Endothelial cell of hepatic sinusoid (primary cell): ENCODE measurements around the gene NABP1.

Experiments
- in situ Hi-C: cut with HindIII; loops from 2 replicates; pipeline ENCODE4 v1.10.0; 2017; ENCODE audit warnings: low sequenced_read_pairs

NABP1 gene

DNA sequence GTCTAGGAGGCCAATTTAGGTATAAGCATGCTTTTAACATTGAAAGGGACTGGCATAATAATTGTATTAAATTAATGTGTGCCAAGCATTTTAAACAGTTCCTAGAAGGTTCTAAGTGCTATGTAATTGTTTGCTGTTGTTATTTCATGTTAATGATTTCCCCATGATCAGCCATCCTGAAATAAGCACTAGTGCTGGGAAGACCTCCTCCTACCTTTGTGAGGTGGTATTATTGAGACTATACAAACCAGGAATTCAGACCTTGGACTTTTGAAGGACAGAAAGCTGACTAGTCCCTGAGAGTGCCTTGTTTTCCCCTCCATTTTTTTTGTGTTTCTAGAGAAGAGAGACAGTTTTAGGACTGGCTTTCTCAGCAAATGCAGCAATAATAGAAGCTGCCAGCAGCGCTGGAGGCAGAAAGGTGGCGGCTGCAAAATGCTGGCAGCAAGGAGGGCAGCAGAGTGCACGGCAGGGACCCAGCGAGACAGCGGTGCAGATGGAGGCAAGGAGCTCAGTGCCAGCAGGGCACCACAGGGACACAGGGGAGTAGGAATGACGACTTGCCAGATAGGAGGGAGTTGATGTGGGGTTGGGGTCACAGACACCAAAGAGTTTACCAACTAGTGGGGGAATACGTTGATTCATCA is 25.3 kb downstream of the NABP1 start:
- in situ Hi-C loops, result no loop called here

- in situ Hi-C loops, result no loop called here
Measured at GRCh38 chr2:191705084-191705483, 27.1 kb downstream of the NABP1 start.

DNA sequence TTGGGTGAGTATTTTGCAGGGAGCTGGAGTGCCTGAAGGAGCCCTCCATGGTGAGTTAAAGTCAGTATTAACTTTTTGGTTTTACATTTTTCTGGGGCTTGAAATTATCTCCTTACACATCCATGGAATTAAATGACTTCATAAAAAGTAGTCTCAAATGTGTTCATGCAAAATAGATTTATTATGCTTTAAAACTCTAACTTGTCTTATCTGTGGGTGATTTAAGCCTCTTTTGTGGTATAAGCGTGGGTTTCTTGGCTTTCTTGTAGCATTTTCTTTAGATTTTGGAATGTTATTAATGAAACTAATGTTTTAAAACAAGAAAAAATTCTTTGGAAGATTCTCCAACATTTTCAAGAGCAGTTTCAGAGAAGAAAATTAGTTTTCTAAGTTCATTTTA is 27.8 kb downstream of the NABP1 start:
- in situ Hi-C loops, result no loop called here

GRCh38 chr2:191706791-191707190 is 28.9 kb downstream of the NABP1 start:
- in situ Hi-C loops, result no loop called here

GRCh38 chr2:191707542-191707941 is 29.6 kb downstream of the NABP1 start:
- in situ Hi-C loops, result no loop called here

DNA sequence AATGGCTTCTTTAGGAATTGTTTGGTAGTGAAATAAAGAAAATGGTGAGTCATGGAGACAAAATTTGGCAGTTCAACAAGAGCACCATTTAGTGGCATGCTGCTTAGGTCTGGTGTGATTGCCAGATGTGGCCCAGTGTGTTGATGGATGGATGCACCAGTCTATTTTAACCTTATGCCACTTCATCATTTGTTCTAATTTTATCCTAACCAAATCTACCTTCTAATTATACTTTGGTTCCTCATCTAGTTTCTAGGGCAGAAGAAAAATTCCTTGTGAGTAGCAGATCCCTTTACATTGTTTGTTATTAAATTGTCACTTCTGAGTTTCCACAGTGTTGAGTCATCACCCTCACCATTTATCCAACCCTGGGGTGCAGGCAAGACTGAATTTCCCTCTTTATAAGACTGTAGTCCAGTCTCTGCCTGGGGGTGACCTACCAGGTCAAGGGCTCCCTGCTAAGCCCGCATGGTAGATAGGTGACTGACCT is 32.5 kb downstream of the NABP1 start:
- in situ Hi-C loops, result no loop called here

DNA sequence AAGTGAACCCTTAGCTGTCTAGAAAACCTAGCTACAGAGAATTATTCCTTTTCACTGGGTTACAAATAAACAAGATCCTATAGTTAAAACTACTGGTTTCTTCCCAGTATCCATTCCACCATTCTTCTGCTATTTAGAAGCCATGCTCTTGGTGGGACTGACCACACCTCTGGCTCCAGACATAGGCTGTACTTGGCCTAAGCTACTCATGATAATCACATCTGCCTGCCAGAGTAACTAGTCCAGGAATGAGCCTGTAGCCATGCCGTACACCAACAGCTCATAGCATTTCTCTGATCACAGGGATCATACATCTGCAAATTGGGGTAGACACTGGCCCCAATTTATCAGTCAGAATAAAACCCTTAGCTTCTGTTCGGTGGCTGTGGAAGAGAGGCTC is 33.7 kb downstream of the NABP1 start:
- in situ Hi-C loops, result no loop called here

DNA sequence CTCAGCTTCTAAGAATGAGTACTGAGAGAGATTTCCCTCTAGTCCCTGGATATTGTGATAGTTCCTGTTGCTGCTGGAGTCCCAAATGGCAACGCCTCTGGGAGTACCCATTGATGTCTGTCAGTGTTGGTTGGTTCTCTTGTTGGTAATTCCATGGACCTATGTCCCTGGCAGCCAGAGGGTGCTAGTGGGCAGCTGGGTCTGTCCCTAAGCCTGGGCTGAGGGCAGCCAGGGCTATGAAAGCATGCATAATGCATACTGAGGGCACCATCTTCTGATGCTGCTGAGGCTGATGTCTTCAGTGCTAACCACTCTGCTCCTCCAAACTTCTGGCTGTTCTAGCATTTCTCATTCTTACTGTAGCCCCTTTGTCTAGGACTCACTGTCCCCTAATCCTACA is 35.9 kb downstream of the NABP1 start:
- in situ Hi-C loops, result no loop called here

DNA sequence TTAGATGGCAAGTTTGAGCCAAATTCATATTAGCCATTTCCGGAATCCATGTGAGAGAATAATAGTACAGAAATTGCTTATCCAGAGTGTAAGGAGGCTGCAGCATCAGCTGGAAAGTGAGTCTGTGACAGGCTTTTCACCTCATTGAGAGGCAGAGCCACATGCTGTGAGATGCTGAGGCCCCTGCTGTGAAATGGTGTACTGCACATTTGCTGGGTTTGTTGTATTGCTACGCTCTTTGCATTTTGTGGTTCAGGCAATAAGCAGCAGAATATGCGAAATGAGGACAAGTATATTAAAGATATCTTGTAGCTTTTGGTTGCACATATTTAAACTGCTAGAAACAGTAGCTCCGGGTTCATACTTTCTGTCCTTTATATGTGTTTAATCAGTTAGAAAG is 37.0 kb downstream of the NABP1 start:
- in situ Hi-C loops, result no loop called here

- in situ Hi-C loops, result no loop called here
Measured at GRCh38 chr2:191715471-191715870, 37.5 kb downstream of the NABP1 start.

GRCh38 chr2:191719261-191719660 is 41.3 kb downstream of the NABP1 start:
- in situ Hi-C loops, result no loop called here

DNA sequence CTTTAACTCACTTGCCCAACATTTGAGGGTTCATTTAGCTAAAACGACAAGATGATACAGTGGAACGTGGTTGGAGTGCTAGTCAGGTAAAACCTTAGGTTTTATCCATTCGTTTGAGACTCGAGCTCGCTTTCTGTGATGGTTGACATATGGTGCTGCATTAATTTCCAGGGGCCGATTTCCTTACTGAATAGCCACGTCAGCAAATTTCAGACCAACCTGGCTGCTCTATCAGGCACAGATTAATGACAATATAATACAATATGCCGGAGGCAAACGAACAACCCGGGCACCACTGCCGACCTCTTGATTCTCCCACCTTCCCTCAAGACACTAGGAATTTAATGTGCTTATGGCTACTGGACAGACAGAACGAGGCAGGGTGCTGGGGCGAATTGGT is 42.0 kb downstream of the NABP1 start:
- in situ Hi-C loops, result no loop called here

DNA sequence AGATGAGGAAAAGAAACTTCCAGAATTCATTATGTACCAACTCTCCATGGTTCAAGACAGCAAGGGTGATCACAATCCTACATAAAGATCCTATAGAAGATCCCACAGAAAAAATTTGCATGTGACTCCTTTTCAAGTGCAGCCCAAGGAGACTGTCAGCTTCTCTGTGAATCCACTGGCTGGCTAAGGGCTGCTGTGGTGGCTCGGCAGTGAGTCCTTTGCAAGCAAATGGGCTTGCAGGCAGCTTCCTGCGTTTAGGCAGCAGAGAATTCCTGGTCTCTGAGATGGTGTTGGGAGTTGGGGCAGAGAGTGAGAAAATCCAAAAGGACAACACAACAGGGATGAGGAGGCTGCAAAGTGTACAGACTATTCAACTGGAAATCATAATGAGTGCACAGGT is 43.4 kb downstream of the NABP1 start:
- in situ Hi-C loops, result no loop called here

DNA sequence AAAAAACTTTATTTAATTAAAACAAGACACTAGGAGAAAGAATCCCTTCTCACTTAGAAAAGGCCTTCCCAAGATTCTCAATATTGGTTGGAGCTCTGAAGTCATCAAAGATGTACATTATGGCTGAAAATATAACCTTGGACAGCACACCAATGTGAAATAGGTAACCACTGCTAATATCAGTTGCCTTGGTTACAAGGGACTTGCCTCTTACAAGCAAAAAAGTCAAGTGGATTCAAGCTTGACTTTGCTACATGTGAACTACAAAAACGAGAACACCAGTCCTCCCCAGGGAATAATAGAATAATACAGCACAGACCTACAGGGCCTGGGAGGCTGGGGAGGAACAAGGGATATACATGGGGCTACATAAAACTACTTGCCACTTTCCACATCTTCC is 46.1 kb downstream of the NABP1 start:
- in situ Hi-C loops, result no loop called here

DNA sequence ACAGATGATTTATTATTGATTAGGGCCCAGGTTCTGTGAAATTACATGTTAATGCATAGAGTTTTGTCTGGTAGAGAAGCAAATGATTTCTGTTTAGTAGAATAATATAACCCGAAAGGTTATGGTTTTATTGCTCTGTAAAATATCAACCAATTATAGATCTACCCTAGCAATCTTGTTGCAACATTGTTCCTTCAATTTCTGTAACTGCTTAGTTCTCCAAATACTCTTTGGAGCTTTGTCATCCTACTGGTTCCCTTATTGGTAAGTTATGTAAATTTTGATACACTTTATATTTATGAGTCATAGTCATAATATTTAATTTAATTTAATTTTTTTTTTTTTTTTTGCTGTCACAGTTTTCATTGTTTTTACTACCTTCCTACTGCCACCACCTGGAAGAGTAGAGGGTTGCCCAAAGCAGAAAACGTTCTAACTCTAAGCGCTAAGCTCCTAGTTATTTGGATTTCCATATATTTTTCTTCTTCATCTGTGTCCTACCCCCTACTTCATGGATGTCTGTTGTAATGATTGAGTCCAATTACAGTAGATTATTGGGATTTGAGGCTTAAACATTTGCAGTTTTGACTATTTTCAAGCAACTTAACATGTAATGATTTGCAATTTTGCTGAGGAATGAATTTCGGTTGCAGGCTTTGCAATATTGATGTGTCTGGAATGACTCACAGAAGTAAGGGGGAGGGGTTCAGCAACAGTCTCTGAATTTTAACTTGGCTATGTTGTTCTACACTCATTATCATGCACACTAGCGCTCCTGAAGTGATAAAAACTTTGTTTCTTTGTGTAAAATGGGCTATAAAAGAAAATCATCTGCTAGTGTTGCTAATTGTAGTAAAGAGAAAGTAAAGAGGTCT is 51.1 kb downstream of the NABP1 start:
- in situ Hi-C loops, result no loop called here

GRCh38 chr2:191730263-191730662 is 52.3 kb downstream of the NABP1 start:
- in situ Hi-C loops, result no loop called here
